CMK (cell line): ENCODE results near the gene PROC.
A peak's percentile ranks its signal among the peaks of the same experiment; 100 is the strongest.

Source experiments
- DNase-seq: peaks from one replicate; pipeline ENCODE4 v3.0.0-alpha.2; 2010; ENCODE audit warnings: low read depth

Gene PROC

DNA sequence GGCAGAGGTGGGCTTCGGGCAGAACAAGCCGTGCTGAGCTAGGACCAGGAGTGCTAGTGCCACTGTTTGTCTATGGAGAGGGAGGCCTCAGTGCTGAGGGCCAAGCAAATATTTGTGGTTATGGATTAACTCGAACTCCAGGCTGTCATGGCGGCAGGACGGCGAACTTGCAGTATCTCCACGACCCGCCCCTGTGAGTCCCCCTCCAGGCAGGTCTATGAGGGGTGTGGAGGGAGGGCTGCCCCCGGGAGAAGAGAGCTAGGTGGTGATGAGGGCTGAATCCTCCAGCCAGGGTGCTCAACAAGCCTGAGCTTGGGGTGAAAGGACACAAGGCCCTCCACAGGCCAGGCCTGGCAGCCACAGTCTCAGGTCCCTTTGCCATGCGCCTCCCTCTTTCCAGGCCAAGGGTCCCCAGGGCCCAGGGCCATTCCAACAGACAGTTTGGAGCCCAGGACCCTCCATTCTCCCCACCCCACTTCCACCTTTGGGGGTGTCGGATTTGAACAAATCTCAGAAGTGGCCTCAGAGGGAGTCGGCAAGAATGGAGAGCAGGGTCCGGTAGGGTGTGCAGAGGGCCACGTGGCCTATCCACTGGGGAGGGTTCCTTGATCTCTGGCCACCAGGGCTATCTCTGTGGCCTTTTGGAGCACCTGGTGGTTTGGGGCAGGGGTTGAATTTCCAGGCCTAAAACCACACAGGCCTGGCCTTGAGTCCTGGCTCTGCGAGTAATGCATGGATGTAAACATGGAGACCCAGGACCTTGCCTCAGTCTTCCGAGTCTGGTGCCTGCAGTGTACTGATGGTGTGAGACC lies at the start of gene PROC:
PROC (plus strand) TSS at position 128 of the 812 bp plus-strand sequence. CDS start 1,516 bp downstream, outside the sequence.
- no peak for DNase-seq

DNA sequence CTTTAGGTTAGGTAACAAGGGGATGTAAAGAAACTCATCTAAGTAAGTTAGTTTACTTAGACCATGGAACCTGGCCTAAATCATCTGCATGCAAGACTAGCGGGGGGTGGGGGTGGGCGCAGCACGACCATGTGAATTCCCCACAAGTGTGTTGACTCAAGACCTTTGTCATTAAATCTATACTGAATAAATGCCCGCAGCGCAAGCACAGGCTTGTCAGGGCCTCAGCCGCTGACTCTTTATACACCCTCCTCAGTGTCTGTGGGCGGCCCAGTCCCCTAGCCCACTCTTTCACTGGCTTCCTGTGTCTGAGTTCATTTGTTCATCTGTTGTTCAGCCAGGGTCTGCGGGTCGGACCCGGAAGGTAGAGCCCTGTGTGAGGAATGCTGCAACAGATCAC lies 48.2 kb upstream of the PROC start:
- no peak for DNase-seq

DNA sequence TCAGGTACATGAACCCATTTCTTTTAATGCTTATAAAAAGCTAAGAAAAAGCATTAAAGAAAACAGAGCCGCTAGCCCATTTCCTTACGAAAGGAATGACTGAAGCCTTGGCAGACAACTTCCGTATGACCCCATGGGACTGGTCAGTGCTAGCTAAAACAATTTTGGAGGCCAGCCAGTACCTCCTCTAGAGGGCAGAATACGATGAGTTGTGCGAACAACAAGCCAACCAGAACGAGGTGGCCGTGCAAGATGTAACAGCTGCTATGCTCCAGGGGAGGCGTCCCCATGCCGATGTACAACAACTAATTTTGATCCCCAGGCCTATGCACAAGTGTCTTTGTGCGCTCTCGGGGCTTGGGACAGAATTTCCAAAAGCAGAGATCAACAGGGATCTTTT lies 47.2 kb upstream of the PROC start:
- no peak for DNase-seq

DNA sequence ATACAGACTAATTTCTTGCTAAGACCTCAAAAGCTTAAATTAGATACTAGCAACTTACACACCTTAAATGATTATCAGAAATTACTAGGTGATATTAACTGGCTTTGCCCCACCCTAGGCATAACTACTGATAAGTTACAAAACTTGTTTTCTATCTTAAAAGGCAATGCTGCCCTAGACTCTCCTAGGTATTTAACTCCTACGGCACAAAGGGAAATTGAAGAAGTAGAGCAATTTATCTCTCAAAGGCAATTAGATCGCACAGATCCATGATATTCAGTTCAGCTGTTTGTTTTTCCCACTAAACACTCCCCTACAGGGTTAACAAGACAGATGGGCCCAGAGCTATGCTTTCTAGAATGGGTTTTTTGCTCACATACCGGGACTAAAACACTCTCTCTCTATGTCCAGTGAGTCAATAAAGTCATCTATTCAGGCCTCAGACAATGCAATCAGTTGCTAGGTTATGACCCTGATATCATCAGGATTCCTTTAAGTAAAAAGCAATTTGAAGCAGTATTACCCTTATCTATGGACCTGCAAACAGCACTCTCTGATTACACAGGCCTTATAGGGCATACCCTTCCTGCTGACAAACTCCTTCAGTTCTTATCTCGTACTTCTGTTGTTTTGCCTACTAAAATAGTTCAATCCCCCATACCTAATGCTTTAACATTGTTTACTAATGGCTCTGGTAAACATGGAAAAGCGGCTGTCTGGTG lies 44.7 kb upstream of the PROC start:
- no peak for DNase-seq

DNA sequence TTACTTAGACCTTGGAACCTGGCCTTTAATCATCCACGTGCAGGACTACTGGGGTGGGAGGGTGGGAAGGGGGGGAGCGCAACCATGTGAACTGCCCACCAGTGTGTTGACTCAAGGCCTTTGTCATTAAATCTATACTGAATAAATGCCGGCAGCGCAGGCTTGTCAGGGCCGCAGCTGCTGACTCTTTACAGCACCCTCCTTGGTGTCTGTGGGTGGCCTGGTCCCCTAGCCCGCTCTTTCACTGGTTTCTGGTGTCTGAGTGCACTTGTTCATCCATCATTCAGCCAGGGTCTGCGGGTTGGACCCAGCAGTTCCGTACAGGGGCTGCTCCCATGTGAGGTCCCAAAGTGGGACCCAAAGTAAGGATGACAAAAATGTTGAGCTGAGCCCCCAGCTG lies 42.0 kb upstream of the PROC start:
- no peak for DNase-seq

DNA sequence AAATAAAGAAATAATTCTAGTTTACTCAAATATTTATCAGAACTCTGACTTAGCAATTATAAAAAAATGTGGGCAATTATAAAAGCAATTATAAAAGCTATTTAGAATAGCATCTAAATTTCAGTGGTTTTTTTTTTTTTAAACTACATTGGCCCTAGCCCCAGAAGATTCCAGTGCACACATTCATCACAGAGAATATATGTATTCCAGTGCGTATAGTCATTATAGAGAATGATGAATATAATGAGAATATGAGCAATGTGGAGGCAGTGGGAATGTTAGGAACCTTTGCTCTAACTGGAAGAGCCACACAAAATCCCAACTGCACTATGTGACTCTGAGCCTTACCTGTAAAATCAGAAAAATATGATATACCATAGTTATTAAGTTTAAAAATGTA lies 41.0 kb upstream of the PROC start:
- no peak for DNase-seq

DNA sequence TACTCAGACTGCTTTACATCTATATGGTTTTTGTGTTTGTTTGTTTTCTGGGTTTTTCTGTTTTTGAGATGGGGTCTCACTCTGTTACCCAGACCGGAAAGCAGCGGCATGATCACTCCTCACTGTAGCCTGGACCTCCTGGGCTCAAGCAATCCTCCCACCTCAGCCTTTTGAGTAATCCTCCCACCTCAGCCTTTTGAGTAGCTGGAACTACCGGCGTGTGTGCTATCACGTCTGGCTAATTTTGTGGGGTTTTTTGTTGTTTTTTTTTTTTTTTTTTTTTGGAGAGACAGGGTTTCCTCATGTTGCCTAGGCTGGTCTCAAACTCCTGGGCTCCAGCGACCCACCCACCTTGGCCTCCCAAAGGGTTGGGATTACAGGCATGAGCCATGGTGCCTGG lies 39.5 kb upstream of the PROC start:
- no peak for DNase-seq

DNA sequence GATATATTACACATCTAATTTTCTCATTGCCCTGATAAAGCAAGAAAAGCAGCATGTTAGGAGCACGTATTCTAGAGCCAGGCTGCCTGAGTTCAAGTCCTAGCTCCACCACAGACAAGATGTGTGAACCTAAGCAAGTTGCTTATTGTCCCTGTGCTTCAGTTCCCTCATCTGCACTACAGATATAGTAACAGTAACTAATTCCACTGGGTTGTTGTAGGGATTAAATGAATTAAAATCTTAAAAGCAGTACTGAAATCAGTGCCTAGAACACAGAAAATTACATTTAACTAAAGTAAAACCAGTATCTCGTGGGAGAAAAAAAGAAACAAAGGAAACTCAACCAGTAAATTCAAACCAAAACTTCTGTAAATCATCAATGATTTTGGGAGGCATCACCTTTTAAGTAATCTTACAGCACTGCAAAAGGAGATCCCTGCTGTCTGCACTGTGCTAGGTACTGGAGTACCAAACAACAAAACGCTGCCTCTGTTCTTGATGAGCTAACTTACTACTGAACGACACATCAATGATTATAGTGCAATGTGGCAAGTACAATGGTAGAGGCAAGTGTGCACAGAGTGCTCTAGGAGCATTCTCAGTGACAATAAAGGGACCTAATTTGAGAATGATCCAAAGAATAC lies 38.4 kb upstream of the PROC start:
- DNase-seq = no peak

DNA sequence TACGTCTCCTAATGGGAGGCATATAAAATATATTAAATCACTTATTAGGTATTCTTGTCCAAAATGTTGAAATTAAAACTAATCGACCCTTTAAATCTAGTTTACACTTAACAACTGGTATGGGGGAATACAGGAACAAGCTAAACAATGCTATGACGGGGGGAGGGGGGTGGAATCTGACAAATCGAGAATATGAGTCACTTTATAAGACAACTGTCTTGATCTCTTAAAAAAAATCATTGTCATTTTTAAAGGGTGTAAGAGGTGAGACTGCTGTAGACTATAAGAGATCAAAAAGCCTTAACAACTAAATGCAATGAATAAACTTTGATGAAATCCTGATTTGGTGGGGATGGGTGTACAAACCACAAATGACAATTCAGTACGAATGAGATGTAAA lies 36.5 kb upstream of the PROC start:
- no peak for DNase-seq

DNA sequence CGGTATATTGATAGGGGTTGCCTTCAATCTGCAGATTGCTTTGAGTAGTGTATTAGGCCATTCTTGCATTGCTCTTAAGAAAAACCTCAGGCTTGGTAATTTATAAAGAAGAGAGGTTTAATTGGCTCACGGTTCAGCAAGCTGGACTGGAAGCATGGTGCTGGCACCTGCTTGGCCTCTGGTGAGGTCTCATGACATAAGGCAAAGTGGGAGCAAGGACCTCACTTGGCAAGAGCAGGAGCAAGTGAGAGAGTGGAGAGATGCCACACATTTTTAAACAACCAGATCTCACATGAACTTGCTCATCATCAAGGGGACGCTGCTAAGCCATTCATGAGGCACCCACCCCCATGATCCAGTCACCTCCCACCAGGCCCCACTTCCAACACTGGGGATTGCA lies 35.4 kb upstream of the PROC start:
- no peak for DNase-seq

DNA sequence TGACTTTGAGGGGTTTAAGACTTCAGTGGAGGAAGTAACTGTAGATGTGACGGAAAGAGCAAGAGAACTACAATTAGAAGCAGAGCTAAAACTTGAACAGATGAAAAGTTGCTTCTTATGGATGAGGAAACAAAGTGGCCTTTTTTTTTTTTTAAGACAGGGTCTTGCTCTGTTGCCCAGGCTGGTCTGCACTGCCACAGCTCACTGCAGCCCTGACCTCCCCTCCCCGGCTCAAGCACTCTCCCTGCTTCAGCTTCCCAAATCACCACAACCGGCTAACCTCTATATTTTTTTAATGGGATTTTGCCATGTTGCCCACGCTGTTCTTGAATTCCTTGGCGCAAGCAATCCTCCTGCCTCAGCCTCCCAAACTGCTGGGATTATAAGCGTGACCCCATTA lies 33.7 kb upstream of the PROC start:
- DNase-seq = no peak

DNA sequence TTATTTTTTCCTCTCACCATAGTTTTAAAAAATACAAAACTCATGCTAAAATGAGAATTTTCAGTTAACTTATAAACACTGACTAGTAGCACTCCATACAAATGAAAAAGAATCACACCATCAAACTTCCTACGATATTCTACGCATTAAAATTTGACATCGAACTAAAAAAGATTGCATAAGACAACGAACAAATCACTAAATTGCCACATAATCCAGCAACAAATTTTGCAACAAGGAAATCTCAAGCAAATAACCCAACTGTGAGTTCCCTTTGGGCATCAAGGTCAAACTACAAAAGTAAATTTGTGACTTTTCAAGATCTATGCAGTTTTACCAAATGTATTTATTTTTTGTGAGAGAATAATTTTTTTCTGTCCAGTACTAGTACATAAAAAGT lies 32.0 kb upstream of the PROC start:
- DNase-seq = no peak

DNA sequence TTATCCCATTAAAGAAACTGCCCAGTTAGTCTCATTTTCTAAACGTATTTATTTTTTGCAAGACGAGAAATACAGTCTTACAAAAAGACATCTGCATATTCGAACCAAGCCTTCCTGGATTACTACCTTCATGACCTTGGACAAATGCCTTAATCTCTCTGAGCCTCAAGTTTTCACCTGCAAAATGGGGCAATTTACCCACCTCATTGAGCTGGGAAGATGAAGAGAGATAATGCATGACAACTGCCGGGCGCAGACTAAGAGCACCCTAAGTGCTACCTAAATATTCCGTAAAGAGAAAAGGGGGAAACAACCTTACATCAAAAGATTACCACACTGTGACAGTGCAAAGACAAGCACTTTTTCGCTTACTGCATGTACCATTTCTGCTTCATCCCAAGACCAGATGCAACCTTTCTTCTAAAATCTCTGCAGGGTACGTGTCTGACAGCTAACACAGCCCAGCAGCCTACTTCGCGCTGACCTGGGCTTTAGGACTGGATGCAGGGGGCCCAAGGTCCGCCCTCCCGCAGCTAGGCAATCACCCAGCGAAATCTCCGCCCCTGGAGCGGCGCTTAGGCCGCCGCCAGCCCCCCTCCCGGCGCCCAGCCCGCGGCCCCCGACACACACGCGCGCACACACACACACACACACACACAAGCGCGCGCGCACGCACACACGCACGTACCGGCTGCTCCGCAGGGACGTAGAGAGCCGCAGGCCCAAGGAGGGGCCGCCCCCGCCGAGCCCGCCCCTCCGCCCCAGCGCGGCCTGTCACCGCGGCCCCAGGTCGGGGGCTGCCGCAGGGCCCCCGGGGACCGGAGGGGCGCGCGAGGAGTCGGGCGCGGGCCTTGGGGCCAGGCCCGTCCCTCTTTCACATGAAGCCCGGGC lies 31.2 kb upstream of the PROC start:
- DNase-seq = peak; percentile 60

DNA sequence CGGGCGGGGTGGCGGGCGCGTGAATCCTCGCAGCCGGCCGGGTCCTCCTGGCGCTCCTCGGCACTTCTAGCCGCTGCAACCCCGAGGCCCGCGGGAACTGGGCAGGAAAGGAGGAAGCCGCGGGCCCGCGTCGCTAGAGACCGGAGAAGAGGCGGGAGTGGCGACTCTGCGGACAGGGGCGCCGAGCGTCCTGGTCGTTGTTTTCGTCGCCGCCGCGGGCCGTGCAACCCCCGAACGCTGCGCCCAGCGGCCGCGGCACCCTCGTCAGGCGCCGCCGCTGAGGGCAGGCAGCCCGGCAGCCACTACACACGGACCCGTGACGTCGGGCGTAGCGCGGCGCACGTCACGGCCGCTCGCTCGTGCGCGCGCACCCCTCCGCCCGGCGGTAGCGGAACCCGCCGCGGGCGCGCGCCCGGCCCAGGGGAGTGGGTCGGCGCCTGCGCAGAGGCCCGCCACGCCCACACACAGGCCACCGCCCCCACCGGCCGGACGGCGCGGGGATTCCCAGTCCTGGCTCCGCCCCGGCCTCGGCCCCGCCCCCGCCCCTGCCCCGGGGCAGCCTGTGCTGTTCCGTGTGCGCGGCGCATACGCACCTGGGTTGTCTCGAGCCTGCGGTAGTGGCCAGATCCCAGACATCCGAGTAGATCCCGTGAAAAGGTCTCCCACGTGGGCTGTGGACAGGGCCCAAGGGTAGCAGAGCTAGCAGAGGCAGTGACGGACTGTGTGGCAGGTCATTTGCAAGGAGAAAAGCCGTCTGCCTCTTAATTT lies 30.4 kb upstream of the PROC start, which contains the start of gene MAP3K2:
MAP3K2 (minus strand) TSS at position 321 of the 768 bp plus-strand sequence. CDS start 44,846 bp downstream, outside the sequence.
- DNase-seq = peak; percentile 56

DNA sequence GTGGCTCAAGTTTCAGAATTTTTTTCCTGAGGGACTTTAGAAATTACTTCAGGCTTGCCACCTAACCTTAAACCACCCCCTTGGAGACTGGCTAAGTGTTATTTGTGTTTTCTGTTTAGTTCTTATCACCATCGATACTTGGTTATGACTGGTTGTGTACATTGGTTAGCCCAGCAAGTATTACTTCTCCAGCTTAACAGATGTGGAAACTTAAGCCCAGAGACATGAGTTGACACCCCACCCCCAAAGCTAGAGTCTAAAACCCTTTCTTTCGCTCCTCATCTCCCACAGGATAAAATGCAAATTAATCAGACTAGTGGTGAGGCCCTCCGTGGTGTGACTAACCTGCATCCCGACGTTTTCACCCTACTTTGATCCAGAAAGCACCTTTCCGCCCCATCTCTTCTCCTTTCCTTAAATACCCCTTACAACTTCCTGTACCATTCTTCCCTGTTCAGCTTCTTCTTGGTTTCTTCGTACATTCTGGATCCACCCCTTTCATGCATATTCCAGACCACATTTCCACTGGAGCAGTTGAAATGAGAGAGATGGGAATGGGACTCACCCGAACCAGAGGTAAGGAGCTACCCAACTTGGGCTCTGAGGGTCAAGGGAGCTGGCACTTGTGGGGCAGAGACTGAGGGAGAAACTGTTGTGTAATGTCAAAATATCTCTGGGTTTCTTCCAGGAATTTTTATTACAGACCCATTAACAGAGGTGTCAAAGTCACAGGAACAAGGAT lies 29.6 kb upstream of the PROC start:
- no peak for DNase-seq

DNA sequence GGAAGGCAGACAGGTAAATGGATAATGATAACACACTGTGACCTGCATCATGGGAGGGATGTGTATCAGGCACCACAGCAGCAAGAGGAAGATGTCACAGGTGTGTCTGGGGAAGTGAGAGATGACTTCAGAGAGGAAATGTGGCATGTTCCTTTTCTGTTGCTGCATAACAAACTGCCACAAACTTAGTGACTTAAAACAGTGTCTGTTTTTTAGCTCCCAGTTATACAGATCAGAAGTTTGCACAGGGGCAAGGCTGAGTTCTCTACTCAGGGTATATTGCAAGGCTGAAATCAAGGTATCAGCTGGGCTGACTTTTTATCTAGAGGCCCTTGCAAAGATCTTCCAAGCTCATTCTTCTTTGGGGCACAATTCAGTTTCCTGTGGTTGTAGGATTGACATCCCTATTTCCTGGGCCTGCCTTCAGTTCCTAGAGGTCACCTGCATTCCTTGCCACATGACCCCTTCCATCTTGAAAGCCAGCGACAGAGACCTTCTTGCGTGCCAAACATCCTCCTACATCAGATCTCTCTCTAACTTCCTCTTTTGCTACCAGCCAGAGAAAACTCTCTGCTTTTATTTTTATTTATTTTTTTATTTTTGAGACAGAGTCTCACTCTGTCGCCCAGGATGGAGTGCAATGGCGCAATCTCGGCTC lies 28.3 kb upstream of the PROC start:
- no peak for DNase-seq

DNA sequence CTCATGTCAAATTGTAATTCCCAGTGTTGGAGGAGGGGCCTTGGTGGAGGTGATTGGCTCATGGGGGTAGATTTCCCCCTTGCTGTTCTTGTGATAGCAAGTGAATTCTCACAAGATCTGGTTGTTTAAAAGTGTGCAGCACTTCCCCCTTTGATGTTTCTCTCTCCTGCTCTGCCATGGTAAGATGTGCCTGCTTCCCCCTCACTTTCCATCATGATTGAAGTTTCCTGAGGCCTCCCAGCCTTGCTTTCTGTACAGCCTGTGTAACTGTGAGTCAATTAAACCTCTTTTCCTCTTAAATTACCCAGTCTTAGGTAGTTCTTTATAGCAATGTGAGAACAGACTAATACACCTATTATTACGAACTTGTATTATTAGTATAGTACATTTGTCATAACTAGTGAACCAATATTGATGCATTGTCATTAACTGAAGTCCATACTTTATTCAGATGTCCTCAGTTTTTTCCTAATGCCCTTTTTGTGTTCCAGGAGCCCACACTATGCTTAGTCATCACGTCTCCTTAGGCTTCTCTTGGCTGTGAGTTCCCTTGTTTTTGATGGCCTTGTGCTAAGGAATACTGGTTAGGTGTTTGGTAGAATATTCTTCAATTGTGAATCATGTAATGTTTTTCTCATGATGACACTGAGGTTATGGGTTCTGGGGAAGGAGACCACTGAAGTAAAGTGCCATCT lies 25.9 kb upstream of the PROC start:
- no peak for DNase-seq

DNA sequence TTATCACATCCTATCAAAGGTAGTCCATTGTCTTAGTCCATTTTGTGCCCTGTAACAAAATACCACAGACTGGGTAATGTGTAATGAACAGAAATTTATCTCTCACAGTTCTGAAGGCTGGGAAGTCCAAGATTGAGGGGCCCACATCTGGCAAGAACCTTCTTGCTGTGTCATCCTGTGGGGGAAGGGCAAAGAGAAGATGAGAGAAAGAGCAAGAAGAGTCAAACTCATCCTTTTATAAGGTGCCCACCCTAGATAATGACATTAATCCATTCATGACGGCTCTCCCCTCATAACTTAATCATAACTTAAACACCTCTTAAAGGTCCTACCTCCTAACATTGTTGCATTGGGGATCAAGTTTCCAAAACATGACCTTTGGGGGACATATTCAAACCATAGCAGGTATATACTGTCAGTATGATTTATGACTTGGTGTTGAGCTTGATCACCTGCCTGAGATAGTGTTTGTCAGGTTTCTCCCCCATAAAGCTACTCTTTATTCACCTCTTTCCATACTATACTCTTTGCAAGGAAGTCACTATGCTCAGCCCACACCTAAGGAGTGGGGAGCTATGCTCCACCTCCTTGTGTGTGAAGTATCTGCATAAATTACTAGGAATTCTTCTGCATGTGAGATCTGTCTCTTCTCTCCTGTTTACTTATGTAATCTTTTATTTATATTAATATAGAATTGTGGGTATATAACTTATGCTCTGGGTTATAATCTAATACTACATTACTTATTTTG lies 25.2 kb upstream of the PROC start:
- no peak for DNase-seq

DNA sequence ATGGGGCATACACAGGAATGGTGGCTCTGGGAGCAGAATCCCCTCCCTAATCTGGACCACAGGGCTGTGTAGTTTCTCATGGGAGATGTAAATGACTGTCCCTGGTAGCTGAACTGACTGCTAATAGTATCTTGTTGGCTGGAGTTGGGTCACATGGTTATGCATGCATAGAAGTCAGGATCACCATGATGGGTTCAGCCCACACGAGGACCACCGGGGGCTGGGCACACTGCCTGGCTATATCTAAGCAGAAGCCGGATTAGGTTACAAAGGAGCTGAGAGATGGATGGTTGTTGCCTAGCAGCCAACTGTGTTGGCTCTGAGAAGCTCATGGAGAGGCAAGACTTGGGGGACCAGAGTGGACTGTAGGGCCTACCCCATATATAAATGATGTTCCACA lies 23.7 kb upstream of the PROC start:
- no peak for DNase-seq
